ENCODE data around the gene CHD5. TPM values are rescaled to one million over a fixed set of nuclear protein-coding genes. Genes with fewer than 3 reads are reported as not detected.

CHD5 gene
- total RNA-seq, 1 donor, result under 0.01 TPM

DNA sequence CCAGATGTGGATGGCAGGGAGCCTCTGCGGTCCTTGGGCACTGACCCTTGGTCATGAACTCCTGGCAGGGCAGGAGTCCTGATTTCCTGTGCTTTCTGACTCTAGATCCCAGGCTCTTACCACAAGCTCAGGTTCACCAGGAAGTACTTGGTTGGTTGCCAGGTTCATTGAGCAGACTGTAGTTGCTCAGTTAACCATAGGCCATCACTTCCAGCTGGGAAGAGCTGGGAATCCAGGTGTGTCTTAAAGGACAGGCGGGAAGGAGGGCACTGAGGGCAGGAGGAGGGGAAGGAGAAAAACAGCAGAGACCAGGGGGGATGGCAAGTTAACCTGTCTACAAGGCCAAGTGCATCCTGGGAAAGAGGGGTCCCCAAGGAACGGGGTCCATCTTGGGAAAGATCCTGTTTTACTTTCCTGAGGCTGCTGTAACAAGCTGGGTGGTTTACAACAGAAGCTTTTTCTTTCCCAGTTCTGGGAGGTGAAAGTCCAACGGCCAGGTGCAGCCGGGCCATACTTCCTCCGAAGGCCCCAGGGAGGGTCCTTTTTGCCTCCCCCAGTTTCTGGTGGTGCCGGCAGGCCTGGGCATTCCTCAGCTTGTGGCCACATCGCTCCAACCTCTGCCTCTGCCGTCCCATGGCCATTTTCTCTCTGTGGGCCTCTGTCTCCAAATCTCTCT, 122.8 kb downstream of the CHD5 start:
- TF ChIP-seq, protein P1, sequence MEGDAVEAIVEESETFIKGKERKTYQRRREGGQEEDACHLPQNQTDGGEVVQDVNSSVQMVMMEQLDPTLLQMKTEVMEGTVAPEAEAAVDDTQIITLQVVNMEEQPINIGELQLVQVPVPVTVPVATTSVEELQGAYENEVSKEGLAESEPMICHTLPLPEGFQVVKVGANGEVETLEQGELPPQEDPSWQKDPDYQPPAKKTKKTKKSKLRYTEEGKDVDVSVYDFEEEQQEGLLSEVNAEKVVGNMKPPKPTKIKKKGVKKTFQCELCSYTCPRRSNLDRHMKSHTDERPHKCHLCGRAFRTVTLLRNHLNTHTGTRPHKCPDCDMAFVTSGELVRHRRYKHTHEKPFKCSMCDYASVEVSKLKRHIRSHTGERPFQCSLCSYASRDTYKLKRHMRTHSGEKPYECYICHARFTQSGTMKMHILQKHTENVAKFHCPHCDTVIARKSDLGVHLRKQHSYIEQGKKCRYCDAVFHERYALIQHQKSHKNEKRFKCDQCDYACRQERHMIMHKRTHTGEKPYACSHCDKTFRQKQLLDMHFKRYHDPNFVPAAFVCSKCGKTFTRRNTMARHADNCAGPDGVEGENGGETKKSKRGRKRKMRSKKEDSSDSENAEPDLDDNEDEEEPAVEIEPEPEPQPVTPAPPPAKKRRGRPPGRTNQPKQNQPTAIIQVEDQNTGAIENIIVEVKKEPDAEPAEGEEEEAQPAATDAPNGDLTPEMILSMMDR (IDR thresholded peaks at IDR 0.05; ENCODE audit: extremely low read depth, low read depth, low read length), result no peak
- Histone ChIP-seq H3K9me3 (ENCODE audit: low read depth, low read length) (no peaks in the 10 kb centered on the region), H2AFZ (ENCODE audit: low read length) (no peak overlapping the region), H3K36me3 (ENCODE audit: insufficient read depth, low read length) (no peaks in the 10 kb centered on the region), H3K79me2 (ENCODE audit: insufficient read depth, low read length) (no peaks in the 10 kb centered on the region), H4K20me1 (ENCODE audit: insufficient read depth, low read length) (peaks cover 12% of the 10 kb centered on the region), H3K4me1 (ENCODE audit: insufficient read depth, low read length) (no peaks in the 10 kb centered on the region), H3K4me3 (ENCODE audit: insufficient read depth, low read length) (no peak overlapping the region), H3K27me3 (ENCODE audit: insufficient read depth, low read length) (no peaks in the 10 kb centered on the region), H3K27ac (ENCODE audit: low read depth, low read length) (no peak overlapping the region), H3K4me2 (ENCODE audit: insufficient read depth, low read length) (no peak overlapping the region)
- DNase-seq (ENCODE audit: insufficient read length, low spot score, missing footprints), result no peak

DNA sequence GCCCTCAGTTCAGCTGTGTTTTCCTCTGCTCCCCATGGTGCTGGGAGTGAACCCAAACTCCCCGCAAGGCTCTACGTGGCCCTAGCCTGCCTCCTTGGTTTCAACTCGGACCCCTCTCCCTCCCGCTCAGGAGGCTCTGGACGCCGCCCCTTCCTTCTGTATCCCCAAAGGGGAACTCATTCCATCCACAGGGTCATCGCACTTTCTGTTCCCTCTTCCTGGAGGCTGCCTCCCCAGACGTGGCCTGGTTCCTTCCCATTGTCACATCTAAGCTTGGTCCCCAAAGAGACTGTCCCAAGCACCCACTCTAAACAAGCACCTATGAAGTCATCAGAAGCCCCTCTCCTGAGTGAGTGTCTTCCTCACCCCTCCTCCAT, 123.6 kb downstream of the CHD5 start:
- H3K4me2 ChIP-seq (ENCODE audit: insufficient read depth, low read length), result no peak overlapping the region
- no peak for DNase-seq (ENCODE audit: insufficient read length, low spot score, missing footprints)
- H3K36me3 ChIP-seq (ENCODE audit: insufficient read depth, low read length), result no peaks in the 10 kb centered on the region
- H3K27ac ChIP-seq (ENCODE audit: low read depth, low read length), result no peak overlapping the region
- no peaks in the 10 kb centered on the region for H3K27me3 ChIP-seq (ENCODE audit: insufficient read depth, low read length)
- no peaks in the 10 kb centered on the region for H3K4me1 ChIP-seq (ENCODE audit: insufficient read depth, low read length)
- H2AFZ ChIP-seq (ENCODE audit: low read length), result no peak overlapping the region
- TF ChIP-seq, protein P1 (IDR thresholded peaks at IDR 0.05; ENCODE audit: extremely low read depth, low read depth, low read length), result no peak
- H3K9me3 ChIP-seq (ENCODE audit: low read depth, low read length), result no peaks in the 10 kb centered on the region
- H3K79me2 ChIP-seq (ENCODE audit: insufficient read depth, low read length), result no peaks in the 10 kb centered on the region
- H3K4me3 ChIP-seq (ENCODE audit: insufficient read depth, low read length), result no peak overlapping the region
- H4K20me1 ChIP-seq (ENCODE audit: insufficient read depth, low read length), result peaks cover 15% of the 10 kb centered on the region

DNA sequence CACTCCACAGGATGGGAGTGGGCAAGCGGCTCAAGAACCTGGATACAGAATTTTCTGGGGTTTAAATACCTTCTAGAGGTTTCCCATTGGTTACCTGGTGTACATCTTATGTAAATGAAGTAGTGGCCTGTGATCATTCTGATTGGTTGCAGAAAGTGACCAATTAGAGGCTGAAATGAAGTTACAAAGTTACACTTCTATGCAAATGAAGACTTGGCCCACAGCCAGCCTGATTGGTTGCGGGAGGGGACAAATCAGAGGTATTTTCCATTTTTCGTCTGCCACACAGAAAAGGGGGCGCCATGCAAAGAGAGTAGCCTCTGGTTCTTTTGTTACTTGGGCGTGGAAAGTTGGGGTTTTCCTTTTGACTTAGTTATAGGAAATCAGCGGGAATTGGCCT, 125.5 kb downstream of the CHD5 start:
- H3K4me3 ChIP-seq (ENCODE audit: insufficient read depth, low read length), result no peak overlapping the region
- peaks cover 15% of the 10 kb centered on the region for H4K20me1 ChIP-seq (ENCODE audit: insufficient read depth, low read length)
- H3K4me1 ChIP-seq (ENCODE audit: insufficient read depth, low read length), result no peaks in the 10 kb centered on the region
- H3K27me3 ChIP-seq (ENCODE audit: insufficient read depth, low read length), result no peaks in the 10 kb centered on the region
- H3K9me3 ChIP-seq (ENCODE audit: low read depth, low read length), result no peaks in the 10 kb centered on the region
- no peaks in the 10 kb centered on the region for H3K79me2 ChIP-seq (ENCODE audit: insufficient read depth, low read length)
- no peak overlapping the region for H3K27ac ChIP-seq (ENCODE audit: low read depth, low read length)
- no peak overlapping the region for H3K4me2 ChIP-seq (ENCODE audit: insufficient read depth, low read length)
- DNase-seq (ENCODE audit: insufficient read length, low spot score, missing footprints), result no peak
- TF ChIP-seq, protein P1 (IDR thresholded peaks at IDR 0.05; ENCODE audit: extremely low read depth, low read depth, low read length), result no peak
- no peak overlapping the region for H2AFZ ChIP-seq (ENCODE audit: low read length)
- H3K36me3 ChIP-seq (ENCODE audit: insufficient read depth, low read length), result no peaks in the 10 kb centered on the region

DNA sequence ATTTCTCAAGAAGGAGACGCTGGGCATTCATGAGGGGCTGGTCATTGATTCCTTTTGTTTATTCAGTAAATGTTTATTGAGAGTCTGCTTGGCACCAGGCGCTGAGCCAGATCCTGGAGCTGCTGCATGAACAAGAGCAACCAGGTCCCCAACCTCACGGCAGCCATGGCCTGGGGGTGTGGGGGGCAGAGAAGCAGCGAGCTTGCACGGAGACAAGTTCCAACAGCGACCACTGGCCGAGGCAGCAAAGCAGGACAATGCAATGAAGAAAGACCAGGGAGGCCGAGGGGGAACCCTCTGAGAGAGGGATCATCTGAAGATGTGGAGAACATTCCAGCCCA, 126.9 kb downstream of the CHD5 start:
- TF ChIP-seq, protein P1 (IDR thresholded peaks at IDR 0.05; ENCODE audit: extremely low read depth, low read depth, low read length), result no peak
- H3K27ac ChIP-seq (ENCODE audit: low read depth, low read length), result no peak overlapping the region
- peaks cover 15% of the 10 kb centered on the region for H4K20me1 ChIP-seq (ENCODE audit: insufficient read depth, low read length)
- no peak overlapping the region for H3K4me2 ChIP-seq (ENCODE audit: insufficient read depth, low read length)
- DNase-seq (ENCODE audit: insufficient read length, low spot score, missing footprints), result no peak
- H3K4me1 ChIP-seq (ENCODE audit: insufficient read depth, low read length), result no peaks in the 10 kb centered on the region
- H3K4me3 ChIP-seq (ENCODE audit: insufficient read depth, low read length), result no peak overlapping the region
- H3K9me3 ChIP-seq (ENCODE audit: low read depth, low read length), result no peaks in the 10 kb centered on the region
- no peaks in the 10 kb centered on the region for H3K36me3 ChIP-seq (ENCODE audit: insufficient read depth, low read length)
- no peaks in the 10 kb centered on the region for H3K27me3 ChIP-seq (ENCODE audit: insufficient read depth, low read length)
- H3K79me2 ChIP-seq (ENCODE audit: insufficient read depth, low read length), result no peaks in the 10 kb centered on the region
- no peak overlapping the region for H2AFZ ChIP-seq (ENCODE audit: low read length)

All from osteoblast (primary cell).